Spleen (tissue), 7 donors: Measurements from ENCODE around the gene HOXA7.

ENCODE experiments used
- CTCF ChIP-seq, 11 experiments: fragments of 200-600 bp in 7 of 11; fragments of 450-650 bp in 4 of 11; sonication (generic) in 4 of 11; IDR thresholded peaks in 8 of 11; conservative IDR thresholded peaks in 3 of 11; 1 replicate in 7 of 11; 2 replicates in 4 of 11; pipeline versions ENCODE4 v1.4.0 to v1.8.0; 2016 to 2021; ENCODE audit warnings: antibody characterized with exemption in 11 of 11, inconsistent platforms in 4 of 11, mild to moderate bottlenecking in 1 of 11
- POLR2A ChIP-seq, 3 donors: fragments of 450-650 bp; IDR thresholded peaks; one replicate each; pipeline ENCODE4 v1.5.1; 2017; ENCODE audit warnings: antibody characterized with exemption in 3 of 3, mild to moderate bottlenecking in 1 of 3
- donor health status: DM: no; HTN: no; CAD: no; lungs with moderate emphysema.
- donor health status: DM: no; HTN: no; CAD: no.
- donor health status: DM: no; HTN: no; CAD: no.

- no peak for TF ChIP-seq POLR2A (IDR thresholded peaks at IDR 0.05)
- no peak for TF ChIP-seq CTCF (IDR thresholded peaks at IDR 0.05 in 8 of 11, conservative IDR thresholded peaks at IDR 0.05 in 3 of 11)
Observed at GRCh38 chr7:27126596-27127327, 29.7 kb downstream of the HOXA7 start.
